Esophagus muscularis mucosa (tissue), 4 donors: ENCODE results near the gene WAC. TPM values are rescaled to one million over a fixed set of nuclear protein-coding genes. Genes with fewer than 3 reads are reported as not detected.

Experiments used
- DNase-seq: peaks from one replicate; pipeline ENCODE4 v3.0.0-alpha.2; 2017; ENCODE audit errors: extremely low spot score
- H3K27ac ChIP-seq, 4 donors: fragments of 200-600 bp; sonication (generic); replicated peaks in 1 of 4; 1 replicate in 3 of 4; 2 replicates in 1 of 4; pipeline ENCODE4 v1.5.1; 2016 to 2019; ENCODE audit warnings: mild to moderate bottlenecking in 1 of 4
- H3K27me3 ChIP-seq, 4 donors: fragments of 200-600 bp; sonication (generic); one replicate each; pipeline versions ENCODE4 v1.5.1 to v1.6.0; 2016 to 2019
- H3K36me3 ChIP-seq, 4 donors: fragments of 200-600 bp; sonication (generic); one replicate each; pipeline ENCODE4 v1.5.1; 2016 to 2019
- H3K4me1 ChIP-seq, 4 donors: fragments of 200-600 bp; sonication (generic); one replicate each; pipeline ENCODE4 v1.5.1; 2016 to 2019
- H3K4me3 ChIP-seq, 4 donors: fragments of 200-600 bp; sonication (generic); 1 replicate in 2 of 4; 2 replicates in 2 of 4; pipeline ENCODE4 v1.5.1; 2016 to 2019; ENCODE audit warnings: mild to moderate bottlenecking in 4 of 4, moderate library complexity in 1 of 4
- H3K9me3 ChIP-seq, 4 donors: fragments of 200-600 bp; sonication (generic); 1 replicate in 3 of 4; 2 replicates in 1 of 4; pipeline ENCODE4 v1.5.1; 2016 to 2019
- CTCF ChIP-seq, 3 experiments: fragments of 200-600 bp in 2 of 3; fragments of 450-650 bp in 1 of 3; sonication (generic) in 2 of 3; IDR thresholded peaks; one replicate each; pipeline ENCODE4 v1.5.1; 2017 to 2019; ENCODE audit warnings: antibody characterized with exemption in 3 of 3, mild to moderate bottlenecking in 2 of 3, moderate library complexity in 1 of 3
- EP300 ChIP-seq: sonication (generic); formaldehyde crosslinking; IDR thresholded peaks from one replicate; pipeline ENCODE4 v1.6.1; 2017; ENCODE audit warnings: antibody characterized with exemption
- POLR2A ChIP-seq: fragments of 450-650 bp; IDR thresholded peaks from one replicate; pipeline ENCODE4 v1.6.1; 2017; ENCODE audit warnings: antibody characterized with exemption, moderate library complexity, mild to moderate bottlenecking, low read depth
- POLR2AphosphoS5 ChIP-seq, 2 donors: sonication (generic); formaldehyde crosslinking; IDR thresholded peaks; one replicate each; pipeline ENCODE4 v1.6.1; 2017; ENCODE audit warnings: antibody characterized with exemption in 2 of 2
- WGBS: methylation state at CpG from one replicate; pipeline ENCODE4 v1.1.5; 2018; 5-methylcytosine and 5-hydroxymethylcytosine counted together
- intact Hi-C: fragments of 100-400 bp; cut with DNase I; formaldehyde crosslinking; loops from one replicate; pipeline ENCODE4 v1.15.1; 2023
- total RNA-seq, 4 donors: library from RNA; depleted of rRNA; stranded (reverse); fragments of >200 nt; gene quantifications; one replicate each; pipeline versions ENCODE4 v1.1.0 to v1.2.1, GENCODE V29; 2016

The WAC gene
- total RNA-seq, 4 donors from 2014 or later = 115 to 157 (median 135) TPM

GRCh38 chr10:28561531-28561930 is 28.6 kb downstream of the WAC start:
- H3K27me3 ChIP-seq = no peaks in the 10 kb centered on the region
- intact Hi-C loops = no loop called here

GRCh38 chr10:28564905-28565304 is 32.0 kb downstream of the WAC start:
- peaks cover 49 to 76% (median 70%) of the 10 kb centered on the region in 4 donors for H3K4me1 ChIP-seq
- intact Hi-C loops = no loop called here
- no peak for DNase-seq
- H3K36me3 ChIP-seq = peaks cover 0 to 13% (median 9%) of the 10 kb centered on the region in 4 donors
- no peak overlapping the region for H3K4me3 ChIP-seq
- no peak for TF ChIP-seq POLR2A
- no peak for TF ChIP-seq CTCF (IDR thresholded peaks at IDR 0.05)
- TF ChIP-seq POLR2AphosphoS5 (IDR thresholded peaks at IDR 0.05) = no peak
- TF ChIP-seq EP300 = no peak
- no peak overlapping the region for H3K27ac ChIP-seq
- no peaks in the 10 kb centered on the region for H3K9me3 ChIP-seq
- no peaks in the 10 kb centered on the region for H3K27me3 ChIP-seq
- WGBS = 33% methylated on average over 6 of the region's 6 CpGs

More at GRCh38 chr10:28561531-28561930, 28.6 kb downstream of the WAC start:
- 89% methylated on average over 10 of the region's 10 CpGs for WGBS
- Histone ChIP-seq H3K4me3 (no peak overlapping the region), H3K36me3 (peaks cover 0 to 10% (median 8%) of the 10 kb centered on the region in 4 donors), H3K4me1 (peaks cover 61 to 77% (median 71%) of the 10 kb centered on the region in 4 donors), H3K27ac (no peak overlapping the region), H3K9me3 (no peaks in the 10 kb centered on the region)
- no peak for TF ChIP-seq POLR2A
- no peak for TF ChIP-seq POLR2AphosphoS5 (IDR thresholded peaks at IDR 0.05)
- TF ChIP-seq CTCF (IDR thresholded peaks at IDR 0.05) = no peak
- TF ChIP-seq EP300 = no peak
- no peak for DNase-seq

GRCh38 chr10:28566458-28567015 is 33.6 kb downstream of the WAC start:
- no peak for DNase-seq
- intact Hi-C loops = no loop called here
- TF ChIP-seq POLR2A = no peak
- TF ChIP-seq CTCF (IDR thresholded peaks at IDR 0.05) = no peak
- TF ChIP-seq POLR2AphosphoS5 (IDR thresholded peaks at IDR 0.05) = no peak
- TF ChIP-seq EP300 = no peak
- Histone ChIP-seq H3K27ac (no peak overlapping the region), H3K27me3 (no peaks in the 10 kb centered on the region), H3K36me3 (peaks cover 0 to 6% (median 5%) of the 10 kb centered on the region in 4 donors), H3K4me1 (peaks cover 49 to 78% (median 77%) of the 10 kb centered on the region in 4 donors), H3K9me3 (no peaks in the 10 kb centered on the region), H3K4me3 (no peak overlapping the region)
- WGBS = 50% methylated on average over 1 of the region's 1 CpG

GRCh38 chr10:28569506-28570159 is 36.7 kb downstream of the WAC start:
- Histone ChIP-seq H3K27me3 (no peaks in the 10 kb centered on the region), H3K9me3 (no peaks in the 10 kb centered on the region), H3K4me3 (no peak overlapping the region), H3K27ac (no peak overlapping the region), H3K36me3 (peaks cover 3 to 7% (median 5%) of the 10 kb centered on the region in 4 donors), H3K4me1 (peaks cover 54 to 97% (median 82%) of the 10 kb centered on the region in 4 donors)
- intact Hi-C loops = no loop called here
- no peak for DNase-seq
- WGBS = 38% methylated on average over 3 of the region's 3 CpGs
- TF ChIP-seq POLR2AphosphoS5 (IDR thresholded peaks at IDR 0.05) (no peak), EP300 (no peak), POLR2A (no peak), CTCF (IDR thresholded peaks at IDR 0.05) (no peak)
